Activated CD4-positive, alpha-beta T cell treated with anti-CD3 and anti-CD28 coated beads, Interleukin-2, amount 50 U/mL, for 1 hour (primary cell): Measurements from ENCODE around the gene C9orf57.
A peak's percentile ranks its signal among the peaks of the same experiment; 100 is the strongest.
"Not testable (repeated sequence)": the region's sequence is repeated elsewhere in the genome, so short reads cannot be mapped to it uniquely, and the experiment has no call there.

Source experiments
- DNase-seq: peaks from one replicate; pipeline ENCODE4 v3.0.0-alpha.2; 2020

C9orf57 gene, protein sequence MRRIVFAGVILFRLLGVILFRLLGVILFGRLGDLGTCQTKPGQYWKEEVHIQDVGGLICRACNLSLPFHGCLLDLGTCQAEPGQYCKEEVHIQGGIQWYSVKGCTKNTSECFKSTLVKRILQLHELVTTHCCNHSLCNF

DNA sequence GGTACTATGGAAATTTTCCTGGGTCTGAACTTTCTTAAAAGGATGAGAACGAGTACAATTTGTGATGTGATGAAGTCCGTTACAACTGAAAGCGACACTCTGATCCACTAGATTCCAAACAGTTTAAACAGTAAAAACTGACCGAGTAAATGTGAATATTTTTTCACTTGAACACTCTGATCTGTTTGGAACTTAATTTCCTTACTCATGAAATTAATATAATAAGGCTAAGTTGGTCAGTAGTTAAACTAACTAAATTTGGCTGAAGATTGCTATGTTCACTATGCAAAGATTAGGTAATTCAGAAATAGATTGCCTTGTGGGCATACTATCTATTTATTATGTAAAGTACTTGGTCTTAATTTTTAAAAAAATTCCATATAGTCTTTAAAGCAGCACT lies at the start of gene C9orf57:
Gene C9orf57, minus strand, starts transcription at position 101 of the 400 bp plus-strand sequence. CDS start 1,282 bp downstream, outside the sequence.
- no peak for DNase-seq

DNA sequence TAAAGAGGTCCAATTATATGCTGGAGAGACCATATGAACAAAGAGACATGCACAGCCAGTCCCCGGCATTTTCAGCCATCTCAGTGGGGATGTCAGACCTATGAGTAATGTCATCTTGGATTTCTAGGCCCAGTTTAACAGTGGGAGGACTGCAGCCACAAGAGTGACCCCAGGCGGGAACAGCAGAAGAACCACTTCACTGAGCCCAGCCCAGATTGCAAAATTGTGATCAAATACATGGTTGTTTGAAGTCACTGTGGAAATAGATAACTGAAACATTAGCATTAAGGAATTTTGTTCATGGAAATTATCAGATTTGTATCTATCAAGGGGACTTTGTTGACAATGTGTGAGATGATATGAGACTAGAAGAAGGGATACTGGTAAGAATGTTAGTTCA lies 42.1 kb upstream of the C9orf57 start:
- no peak for DNase-seq

DNA sequence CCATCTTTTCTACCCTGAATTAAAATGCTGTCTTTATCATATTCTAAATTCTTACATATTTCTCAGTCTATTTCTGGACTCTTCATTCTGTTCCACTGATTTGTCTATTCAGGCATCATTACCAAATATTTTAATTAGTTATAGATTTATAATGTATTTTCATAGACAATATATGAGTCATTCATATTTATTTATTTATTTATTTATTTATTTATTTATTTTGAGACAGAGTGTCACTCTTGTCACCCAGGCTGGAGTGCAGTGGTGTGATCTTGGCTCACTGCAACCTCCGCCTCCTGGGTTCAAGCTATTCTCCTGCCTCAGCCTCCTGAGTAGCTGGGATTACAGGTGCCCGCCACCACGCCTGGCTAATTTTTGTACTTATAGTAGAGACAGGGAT lies 35.1 kb upstream of the C9orf57 start:
- not testable (repeated sequence) for DNase-seq

DNA sequence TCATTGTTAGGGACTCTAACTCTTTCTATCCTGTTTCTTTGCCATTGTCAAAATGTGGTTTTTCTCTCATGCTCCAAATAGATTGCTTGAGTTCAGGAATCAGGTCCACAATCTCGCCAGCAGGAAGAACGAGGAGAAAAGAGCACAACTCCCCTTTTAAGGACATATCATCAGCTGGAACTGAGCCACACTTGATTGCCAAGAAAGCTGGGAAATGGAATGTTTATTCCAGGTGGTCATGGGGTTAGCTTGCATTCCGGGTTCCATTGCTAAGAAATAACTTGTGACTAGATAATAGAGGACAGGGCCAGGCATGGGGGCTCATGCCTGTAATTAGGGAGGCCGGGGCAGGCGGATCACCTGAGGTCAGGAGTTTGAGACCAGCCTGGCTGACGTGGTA lies 32.4 kb upstream of the C9orf57 start:
- no peak for DNase-seq

DNA sequence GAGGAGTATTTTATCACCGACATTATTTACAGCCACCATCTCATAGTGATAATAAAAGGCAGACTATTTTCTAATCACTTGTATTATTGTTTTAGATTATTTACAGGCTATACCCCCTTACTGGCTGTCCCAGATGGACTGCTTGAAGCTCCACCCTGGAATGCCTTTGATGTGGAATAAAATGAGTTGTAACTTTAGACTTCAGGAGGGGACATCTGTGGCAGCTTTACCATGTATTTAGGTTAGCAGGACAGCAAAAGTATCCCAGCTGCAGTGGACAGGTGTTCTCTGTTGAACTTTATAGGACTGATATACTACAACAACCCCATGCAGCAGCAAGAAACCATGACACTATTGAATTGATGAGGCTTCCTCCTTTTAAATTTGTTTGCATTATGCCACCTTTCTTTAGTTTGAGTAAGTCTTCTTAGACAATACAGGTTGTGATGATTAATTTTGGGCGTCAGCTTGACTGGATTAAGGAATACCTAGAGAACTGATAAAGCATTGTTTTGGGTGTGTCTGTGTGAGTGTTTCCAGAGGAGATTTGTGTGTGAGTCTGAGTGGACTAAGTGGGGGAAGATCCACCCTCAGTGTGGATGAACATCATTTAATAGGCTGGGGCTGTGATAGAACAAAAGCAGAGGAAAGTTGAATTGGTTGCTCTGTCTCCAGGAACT lies 29.2 kb upstream of the C9orf57 start:
- DNase-seq, result no peak

DNA sequence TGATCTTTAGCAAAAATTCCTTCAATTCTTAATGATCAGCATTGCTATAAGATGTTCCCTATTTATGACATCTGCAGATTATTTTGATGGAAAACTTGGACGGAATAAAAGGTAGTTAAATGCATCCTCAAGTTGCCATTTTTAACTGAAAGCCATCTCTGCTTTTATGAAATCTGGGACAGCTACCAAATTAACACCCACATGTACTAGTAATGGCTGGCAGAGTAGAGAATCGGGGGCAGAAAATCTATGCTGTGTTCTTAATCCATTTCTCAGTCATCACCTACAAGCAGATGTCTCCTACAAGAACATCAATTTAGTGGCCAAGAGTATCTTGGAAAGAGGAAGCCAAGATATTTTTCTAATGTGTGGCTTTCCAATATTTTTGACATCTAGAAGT lies 22.1 kb upstream of the C9orf57 start:
- no peak for DNase-seq

DNA sequence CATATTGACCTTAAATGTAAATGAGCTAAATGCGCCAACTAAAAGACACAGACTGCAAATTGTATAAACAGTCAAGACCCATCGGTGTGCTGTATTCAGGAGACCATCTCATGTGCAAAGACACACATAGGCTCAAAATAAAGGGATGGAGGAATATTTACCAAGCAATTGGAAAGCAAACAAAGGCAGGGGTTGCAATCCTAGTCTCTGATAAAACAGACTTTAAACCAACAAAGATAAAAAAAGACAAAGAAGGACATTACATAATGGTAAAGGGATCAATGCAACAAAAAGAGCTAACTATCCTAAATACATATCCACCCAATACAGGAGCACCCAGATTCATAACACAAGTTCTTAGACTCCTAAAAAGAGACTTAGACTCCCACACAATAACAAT lies 14.3 kb upstream of the C9orf57 start:
- not testable (repeated sequence) for DNase-seq

DNA sequence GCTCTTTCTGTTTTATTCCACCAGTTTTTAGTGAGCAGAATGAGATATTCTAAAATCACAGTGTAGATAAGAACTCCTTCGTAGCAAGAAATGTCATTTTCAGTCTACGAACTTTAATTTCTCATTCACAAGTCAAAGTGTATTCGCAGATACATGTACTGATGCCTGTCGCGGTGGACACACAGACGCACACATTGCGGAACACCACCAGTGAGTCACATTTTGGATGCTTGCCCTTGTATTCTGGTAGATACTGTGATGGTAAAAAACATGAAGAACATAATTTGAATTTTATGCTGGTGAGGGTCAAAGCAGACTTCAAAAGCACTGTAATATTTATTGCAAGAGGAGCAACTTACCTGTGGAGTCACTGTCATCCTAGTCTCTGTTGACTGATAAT lies 4.7 kb upstream of the C9orf57 start:
- DNase-seq, result no peak

DNA sequence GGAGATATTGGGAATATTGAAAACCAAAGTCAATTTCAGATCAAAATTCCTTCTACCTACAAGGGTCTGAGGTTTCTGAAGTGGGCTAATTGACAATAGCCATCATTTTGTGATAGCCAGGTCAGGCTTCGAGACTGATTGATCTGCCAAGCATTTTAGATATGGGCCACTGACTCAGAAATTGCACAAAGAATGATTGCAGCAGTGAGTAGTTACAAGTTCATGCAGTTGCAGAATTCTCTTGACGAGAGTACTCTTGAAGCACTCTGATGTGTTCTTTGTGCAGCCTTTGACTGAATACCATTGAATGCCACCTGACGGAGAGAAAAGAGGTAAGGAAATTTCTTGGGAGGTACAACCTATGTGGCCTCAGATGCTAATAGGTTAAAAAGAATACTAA lies 8.3 kb downstream of the C9orf57 start:
- no peak for DNase-seq

DNA sequence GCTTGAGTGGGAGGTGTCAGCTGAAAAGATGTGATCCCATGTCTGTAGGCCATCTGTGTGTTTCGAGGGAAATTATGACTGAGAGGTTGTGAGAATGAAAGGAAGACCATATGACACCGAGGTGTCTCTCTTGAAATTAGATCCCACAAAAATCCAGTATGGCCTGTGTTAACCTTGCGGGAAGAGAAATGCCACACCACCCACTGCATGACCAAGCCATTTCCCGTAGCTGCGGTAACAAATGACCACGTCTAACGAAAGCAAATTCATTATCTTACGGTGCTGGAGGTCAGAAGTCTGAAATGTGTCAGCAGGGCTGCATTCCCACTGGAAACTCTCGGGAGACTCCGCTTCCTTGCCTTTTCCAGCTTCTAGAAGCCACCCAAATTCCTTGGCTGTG lies 11.6 kb downstream of the C9orf57 start:
- DNase-seq, result no peak

DNA sequence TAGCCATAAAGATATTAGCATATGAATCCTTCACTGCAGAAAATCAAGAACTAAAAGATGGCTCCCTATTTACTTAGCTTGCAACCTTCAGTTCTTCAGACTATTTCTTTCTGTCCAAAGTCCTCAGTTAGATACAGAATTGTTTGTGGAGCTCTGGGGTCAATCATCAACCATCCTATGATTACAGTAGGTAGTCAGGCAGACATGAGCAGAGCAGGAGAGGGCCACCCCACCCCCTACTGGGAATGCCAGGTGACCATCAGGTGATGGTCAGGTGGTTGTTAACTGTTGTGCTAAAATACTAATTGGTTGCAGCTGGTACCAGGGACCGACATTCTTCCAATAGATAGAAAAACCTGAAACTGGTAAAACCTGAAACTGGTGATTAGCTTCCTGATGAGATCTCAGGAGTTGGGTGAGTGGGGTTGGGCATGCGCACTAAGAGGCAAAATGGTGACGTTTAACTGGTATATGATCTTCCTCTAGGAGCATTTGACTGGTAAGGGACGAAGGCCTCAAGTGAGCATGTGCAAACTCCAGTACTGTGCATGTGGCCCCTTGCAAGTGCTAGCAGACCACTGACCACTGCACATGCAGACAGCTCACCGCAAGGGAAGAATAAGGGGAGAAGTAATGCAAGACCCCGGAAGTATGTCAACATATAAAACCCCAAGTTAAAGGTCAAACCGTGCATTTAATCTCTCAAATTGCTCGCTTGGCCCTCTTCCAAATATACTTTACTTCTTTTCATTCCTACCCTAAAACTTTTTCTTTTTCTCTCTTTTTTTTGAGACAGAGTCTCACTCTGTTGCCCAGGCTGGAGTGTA lies 13.6 kb downstream of the C9orf57 start:
- no peak for DNase-seq

DNA sequence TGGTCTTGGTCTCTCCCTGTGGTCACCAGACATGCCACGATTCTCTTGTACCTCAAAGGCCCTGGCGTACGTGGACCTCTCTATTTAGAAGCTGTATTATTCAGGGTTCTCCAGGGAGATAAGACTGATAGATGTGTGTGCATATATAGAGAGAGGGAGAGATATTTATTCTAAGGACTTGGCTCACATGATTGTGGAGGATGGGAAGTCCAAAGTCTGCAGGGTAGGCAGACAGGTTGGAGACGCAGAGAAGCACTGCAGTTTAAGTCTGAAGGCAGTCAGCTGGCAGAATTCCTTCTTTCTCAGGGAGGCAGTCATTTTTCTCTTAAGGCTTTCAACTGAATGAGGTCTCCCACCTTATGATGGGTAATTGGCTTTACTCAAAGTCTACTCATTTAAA lies 16.3 kb downstream of the C9orf57 start:
- no peak for DNase-seq

DNA sequence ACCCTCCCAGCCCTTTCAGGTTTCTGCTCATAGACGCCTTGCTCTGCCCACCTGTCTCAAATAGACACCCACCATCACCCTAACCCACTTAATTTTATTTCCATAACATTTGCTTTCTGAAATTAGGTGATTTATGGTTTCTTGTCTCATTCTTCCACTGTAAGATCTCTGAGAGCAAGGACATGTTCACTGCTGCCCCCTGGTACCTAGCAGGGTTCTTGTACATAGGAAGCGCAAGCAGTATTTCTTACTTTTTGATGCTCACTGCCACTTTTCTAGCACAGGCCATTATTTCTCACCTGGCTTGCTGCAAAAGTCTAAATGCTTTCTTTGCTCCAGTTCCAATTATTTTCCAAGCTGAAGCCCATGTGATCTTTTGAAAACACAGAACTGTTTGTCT lies 16.8 kb downstream of the C9orf57 start:
- DNase-seq, result no peak

DNA sequence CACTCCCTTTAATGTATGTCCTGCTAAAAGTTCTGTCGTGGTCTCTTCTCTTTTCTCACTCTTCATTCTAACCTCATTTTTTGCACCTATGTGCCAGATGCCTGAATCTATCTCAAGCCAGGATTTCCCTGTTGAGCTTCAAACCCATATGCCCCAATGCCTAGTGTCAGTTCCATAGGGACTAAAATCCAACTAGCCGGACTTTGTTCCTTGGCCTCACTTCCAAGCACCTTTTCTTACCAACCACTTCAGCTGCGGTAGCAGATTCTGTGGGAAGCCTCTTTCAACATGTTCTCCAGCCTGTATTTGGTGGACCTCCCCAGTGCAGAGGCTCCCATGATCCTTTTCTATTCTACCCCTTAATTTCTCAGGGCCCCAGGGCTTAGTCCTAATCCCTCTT lies 17.5 kb downstream of the C9orf57 start:
- no peak for DNase-seq

DNA sequence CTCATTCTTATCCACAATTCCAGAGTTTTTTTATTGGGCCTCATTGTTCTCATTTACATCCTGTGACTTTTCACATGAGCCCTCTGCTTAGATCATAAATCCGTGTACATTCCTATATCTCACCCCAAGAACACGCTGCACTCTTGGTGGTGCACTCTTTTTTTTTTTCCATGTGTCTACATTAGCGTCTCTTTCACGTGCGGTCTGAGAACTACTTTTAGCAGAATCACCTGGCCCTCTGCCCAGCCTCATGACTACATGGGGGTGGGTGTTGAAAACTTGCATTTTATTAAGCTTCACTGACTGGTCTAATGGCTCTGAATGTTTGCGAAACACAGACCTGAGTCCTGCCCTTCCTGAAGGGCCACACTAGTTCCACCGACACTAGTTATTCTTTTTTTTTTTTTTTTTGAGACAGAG lies 18.6 kb downstream of the C9orf57 start:
- DNase-seq, result no peak

DNA sequence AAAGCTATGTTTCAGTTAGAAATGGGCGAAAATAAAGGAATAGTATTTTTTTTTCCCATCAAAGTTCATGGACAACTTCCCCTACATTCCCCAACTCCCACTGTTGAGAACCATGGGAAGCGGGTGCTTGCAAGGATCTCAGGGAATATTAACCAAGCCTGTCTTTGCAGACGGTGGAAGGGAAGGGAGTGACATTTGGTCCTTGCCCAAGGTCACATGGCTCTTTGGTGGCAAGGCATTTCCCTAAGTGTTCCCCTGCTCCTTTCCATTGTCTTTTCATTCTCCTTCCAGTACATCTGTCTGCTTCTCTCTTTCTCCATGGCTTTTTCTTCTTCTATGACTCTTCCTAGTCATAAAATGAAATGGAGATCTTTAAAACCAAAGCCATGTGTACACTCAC lies 19.0 kb downstream of the C9orf57 start:
- DNase-seq, result no peak

DNA sequence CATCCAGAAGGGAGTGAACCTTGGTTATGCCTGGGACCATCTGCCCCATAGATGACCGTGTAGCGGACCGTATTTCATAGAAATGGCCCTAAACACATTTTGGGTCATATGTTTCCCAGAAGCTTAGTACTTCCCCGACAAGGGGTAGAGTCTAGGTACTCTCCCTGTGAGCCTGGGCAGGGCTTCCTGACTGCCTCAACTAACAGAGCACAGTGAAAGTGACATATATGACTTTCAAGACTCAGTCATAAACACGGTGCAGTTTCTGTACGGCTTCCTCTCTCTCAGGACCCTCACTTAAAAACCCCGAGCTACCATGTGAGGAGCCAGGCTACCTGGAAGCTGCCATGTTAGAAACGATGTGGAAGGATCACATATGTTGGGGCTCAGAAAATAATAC lies 20.9 kb downstream of the C9orf57 start:
- no peak for DNase-seq

DNA sequence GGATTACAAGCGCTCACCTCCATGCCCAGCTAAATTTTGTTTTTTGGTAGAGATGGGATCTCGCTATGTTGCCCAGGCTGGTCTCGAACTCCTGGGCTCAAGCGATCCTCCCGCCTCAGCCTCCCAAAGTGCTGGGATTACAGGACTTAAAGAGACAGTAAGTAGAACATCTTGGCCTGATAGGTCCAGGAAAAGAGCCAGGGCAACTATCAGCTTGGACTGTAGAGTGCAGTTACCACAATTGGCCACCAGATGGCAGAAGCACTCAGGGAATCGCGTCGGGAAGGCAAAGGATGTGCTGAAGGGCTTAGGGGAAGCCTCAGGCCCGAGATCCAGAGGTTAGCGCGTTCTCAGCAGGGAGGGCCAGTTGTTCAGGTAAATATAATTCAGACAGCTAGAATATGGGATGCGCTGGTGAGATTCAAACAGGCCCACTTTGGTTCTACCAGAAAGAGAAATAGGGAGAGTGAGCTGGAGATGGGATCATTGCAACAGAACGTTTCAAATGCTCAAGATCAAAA lies 21.5 kb downstream of the C9orf57 start:
- DNase-seq, result peak; percentile 51

DNA sequence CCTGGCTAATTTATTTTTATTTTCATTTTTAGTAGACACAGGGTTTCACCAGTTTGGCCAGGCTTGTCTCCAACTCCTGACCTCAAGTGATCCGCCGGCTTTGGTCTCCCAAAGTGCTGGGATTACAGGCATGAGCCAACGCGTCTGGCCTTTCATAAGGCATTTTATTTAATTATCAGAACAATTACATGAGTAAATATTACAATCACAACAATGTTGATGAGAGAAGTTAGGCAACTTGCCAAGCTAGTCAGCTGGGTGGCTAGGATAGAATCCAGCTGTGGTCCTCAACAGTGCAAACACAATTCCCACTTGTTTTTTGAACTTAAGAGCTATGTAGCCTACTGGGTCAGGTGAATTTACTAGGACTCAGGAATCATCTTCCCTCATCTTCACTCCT lies 22.0 kb downstream of the C9orf57 start:
- DNase-seq, result no peak

DNA sequence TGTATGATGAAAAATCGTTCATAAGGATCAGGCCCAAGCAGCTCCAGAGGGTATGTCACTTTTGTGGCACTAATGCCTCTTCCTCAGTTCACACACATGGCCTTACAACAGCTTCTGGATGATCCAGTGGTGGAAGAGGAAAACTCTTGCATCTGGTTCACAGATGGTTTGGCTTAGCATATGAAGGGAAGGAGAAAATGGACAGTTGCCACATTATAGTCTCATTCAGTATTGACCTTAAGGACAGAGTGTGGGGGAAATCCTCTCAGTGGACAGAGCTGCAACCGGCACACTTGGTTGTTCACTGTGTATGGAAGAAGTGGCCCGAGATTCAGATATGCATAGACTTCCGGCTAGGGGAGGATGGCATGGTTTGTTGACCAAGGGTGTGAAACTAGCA lies 22.8 kb downstream of the C9orf57 start:
- DNase-seq, result no peak

DNA sequence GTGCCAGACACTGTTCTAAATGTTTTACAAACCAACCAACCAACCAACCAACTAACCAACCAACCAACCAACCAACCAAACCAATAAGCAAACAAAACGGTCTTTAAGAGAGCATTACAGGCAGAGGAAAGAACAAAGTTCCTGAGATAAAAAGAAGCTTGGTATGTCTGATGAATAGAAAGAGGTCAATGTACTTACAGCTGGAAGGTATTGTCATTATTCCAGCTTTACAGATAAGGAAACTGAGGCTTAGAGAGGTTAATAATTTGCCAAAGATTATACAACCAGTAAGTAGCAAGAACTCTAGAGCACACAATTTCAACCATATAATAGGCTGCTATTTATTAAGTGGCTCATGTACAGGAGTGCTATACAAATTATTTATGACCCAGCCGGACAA lies 29.6 kb downstream of the C9orf57 start:
- DNase-seq, result no peak

DNA sequence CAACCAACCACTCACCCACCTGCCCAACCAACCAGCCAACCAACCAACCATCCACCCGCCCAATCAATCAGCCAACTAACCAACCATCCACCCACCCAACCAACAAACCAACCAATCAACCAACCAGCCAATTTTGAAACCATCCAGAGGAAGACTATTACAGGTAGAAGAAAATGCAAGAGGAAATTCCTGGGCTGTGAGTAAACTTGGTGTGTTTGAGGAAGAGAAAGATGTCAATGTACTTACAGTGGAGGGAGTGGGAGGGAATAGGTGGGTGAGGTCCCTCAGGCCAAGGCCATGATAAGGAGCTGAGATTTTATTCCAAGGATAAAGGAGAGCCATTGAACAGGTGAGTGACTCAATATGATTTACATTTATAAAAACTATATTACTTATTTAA lies 30.4 kb downstream of the C9orf57 start:
- no peak for DNase-seq

DNA sequence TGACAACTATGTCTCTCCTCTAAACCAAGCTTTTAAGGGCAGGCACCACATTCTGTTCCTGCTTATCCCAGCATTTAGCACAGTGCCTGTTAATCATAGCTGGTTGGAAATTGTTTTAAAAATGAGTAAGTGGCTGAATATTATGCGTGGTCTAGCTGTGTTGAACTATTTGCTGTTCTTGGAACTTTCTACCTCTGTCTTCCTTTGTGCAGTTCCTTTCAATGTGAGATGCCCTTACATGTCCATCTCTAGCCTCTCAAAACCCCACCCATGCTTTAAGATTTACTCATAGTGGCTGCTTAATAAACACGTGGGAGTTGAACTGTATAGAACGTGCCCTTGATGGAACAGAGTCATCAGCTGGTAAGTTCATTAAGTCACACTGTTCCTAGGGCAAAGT lies 34.5 kb downstream of the C9orf57 start:
- DNase-seq, result no peak

DNA sequence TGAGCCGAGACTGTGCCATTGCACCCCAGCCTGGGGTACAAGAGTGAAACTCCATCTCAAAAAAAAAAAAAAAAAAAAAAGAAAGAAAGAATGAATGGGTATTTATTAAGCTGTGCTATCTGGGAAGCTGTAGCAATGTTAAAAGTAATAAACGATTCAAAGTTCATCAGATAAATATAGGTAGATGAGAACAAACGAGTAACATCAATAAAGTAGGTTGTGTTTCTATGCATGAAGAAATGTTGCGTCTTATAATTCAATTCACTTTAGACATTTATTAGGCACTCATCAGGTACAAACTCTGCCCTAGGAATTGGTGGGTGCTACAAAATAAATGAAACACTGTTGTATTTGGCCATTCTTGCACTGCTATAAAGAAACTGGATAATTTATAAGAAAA lies 36.8 kb downstream of the C9orf57 start:
- no peak for DNase-seq
